Measurements from ENCODE around the gene LIN7C.

The LIN7C gene

DNA sequence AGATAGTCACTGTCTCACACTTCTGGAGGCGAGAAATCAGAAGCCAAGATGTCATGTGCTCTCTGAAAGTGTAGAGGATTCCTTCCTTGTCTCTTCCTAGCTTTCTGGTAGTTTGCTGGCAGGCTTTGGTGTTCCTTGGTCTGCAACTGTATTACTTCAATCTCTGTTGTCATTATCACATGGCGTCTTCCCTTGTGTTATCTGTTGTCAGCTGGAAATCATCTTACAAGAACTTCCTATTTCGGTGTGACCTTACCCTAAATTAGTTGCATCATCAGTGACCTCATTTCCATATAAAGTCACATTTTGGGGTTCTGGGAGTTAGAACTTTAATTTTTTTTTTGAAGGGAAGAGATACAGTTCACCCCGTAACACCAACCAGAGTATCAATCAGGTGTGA, 3.3 kb upstream of the LIN7C start:
- DNase-seq (ENCODE audit: low read depth in 2 of 3, low spot score in 2 of 3), result no peak

GRCh38 chr11:27507557-27508322, 1.2 kb upstream of the LIN7C start:
- DNase-seq (ENCODE audit: low read depth in 2 of 3, low spot score in 2 of 3), result no peak

GRCh38 chr11:27505781-27506180, 788 bp downstream of the LIN7C start:
- DNase-seq (ENCODE audit: low read depth in 2 of 3, low spot score in 2 of 3), result no peak

DNA sequence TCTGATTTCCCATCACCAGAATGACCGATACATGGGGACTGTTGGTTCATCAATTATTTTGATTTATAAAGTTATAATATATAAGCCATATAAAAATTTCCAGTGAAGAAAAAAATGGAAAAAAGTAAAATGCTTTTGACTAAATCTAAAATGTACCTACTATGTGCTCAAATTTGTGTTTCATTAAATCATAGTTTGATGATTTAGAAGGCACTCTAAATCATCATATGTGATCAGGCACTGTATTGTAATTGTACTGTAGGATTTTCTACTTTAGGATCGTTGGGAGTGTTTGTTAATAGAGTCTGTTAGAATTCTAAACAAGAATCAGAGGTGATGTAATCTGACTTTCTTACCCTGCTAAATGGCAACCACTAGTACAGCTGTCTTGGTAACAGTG, 2.4 kb downstream of the LIN7C start:
- DNase-seq (ENCODE audit: low read depth in 2 of 3, low spot score in 2 of 3), result no peak

DNA sequence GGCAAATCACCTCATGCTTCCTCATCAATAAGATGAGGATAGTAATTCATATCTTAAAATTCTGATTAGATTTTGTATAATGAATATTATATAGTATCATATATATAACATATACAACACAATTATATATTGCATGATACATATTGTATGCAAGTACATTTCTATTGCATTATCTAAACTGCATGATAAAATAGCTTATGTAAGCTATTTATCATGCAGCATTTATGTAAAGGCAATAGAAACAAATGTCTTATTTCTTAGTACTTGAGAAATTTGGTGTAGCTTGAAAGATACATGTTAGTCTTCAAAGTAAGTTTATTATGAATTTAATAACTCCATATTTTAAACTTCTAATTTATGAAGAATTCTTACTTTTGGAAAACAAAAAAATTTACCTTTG, 5.5 kb downstream of the LIN7C start:
- no peak for DNase-seq (ENCODE audit: low read depth in 2 of 3, low spot score in 2 of 3)

DNA sequence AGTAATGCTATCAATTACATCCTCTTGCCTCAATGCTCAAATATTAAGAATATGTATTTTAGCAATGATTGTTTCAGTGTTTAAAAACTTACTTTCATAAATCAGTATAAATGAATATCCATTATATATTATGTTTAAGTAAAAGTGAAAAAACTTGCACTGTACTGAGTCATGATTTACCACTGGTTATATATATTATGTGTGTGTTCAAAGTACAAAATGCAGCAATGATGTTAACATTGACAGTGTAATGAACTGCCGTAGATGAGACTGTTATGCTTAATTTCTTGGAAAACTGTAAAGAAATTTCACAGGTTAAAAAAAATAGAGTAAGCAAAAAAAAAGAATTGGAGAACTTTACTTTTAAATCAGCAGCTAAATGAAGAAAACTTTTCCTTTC, 8.7 kb downstream of the LIN7C start:
- no peak for DNase-seq (ENCODE audit: low read depth in 2 of 3, low spot score in 2 of 3)

- DNase-seq (ENCODE audit: low read depth in 2 of 3, low spot score in 2 of 3), result no peak
These were observed 9.2 kb downstream of the LIN7C start for GRCh38 chr11:27497284-27497866.

DNA sequence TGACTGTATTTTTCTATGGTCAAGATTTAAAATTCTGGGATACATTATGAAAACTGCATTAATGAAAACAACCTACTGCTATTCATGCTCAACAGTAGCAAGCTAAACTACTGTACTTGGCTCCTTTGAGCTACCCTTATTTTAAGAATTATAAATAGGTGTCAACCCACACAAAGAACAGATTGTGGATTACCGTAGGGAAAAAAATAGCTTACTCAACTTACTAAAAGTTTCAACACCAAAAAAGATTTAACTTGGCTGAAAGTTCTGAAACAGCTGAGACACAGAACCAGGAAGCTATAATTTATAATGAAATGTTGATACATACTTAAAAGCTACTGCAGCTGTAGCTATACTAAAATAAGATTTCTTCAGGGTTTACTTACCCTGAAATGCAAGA, 10.1 kb downstream of the LIN7C start:
- DNase-seq (ENCODE audit: low read depth in 2 of 3, low spot score in 2 of 3), result no peak

DNA sequence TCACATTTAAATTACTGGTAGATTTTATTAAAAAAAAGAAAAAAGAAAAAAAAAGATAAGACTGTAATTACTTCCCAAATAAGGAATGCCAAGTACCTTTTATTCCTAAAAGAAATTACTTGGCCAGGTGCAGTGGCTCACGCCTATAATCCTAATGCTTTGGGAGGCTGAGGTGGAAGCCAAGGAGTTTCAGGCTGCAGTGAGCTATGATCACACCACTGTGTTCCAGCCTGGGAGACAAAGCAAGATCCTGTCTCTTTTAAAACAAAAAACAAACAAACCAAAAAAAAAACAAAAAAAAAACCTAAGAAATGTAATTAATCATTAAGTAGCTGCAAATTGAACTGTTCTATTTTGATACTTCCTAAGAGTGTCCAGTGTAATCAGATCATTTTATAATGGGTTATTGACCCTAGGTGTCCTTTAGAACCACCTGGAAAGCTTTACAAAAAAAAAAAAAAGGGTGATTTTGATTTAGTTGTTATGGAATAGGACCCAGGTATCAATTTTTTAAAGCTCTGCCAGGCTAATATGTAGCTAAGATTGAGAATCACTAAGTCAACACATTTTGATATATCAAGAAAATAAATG, 10.8 kb downstream of the LIN7C start:
- DNase-seq (ENCODE audit: low read depth in 2 of 3, low spot score in 2 of 3), result no peak

DNA sequence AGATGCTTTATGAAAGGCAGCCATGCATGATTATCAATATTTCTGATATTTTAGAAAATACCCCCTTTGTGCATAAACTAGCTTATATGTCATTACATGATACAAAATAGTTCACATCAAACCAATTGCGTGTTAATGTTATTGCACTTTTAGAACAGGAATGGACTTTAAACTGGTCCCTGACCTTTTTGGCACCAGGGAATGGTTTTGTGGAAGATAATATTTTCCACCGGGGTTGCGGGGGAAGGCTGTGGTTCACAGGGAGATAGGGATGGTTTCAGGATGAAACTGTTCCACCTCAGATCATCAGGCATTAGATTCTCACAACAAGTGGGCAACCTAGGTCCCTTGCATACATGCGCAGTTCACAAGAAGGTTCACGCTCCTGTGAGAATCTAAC, 17.5 kb downstream of the LIN7C start:
- no peak for DNase-seq (ENCODE audit: low read depth in 2 of 3, low spot score in 2 of 3)

GRCh38 chr11:27487706-27488105, 18.9 kb downstream of the LIN7C start:
- DNase-seq (ENCODE audit: low read depth in 2 of 3, low spot score in 2 of 3), result no peak

- DNase-seq (ENCODE audit: low read depth in 2 of 3, low spot score in 2 of 3), result no peak
These were observed 20.4 kb downstream of the LIN7C start for GRCh38 chr11:27485930-27486773.

DNA sequence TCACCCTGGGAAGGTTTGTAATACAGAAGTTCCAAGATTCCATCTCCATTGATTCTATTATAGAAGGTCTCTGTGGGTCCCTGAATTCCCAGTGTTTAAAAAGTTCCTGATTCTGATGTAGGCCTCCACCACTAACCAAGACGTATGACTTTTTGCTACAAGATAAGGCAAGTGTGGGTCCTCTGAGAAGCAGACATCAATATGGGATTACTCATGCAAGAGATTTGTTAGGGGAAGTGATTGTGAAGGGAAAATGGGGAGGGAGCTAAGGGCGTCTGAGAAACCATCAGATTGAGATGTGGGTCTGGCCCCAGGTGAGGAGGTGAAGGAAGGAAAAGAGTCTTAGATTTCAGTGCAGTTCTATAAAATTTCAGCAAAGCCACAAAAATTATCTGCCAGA, 23.8 kb downstream of the LIN7C start:
- DNase-seq (ENCODE audit: low read depth in 2 of 3, low spot score in 2 of 3), result no peak

GRCh38 chr11:27481992-27482391, 24.6 kb downstream of the LIN7C start:
- DNase-seq (ENCODE audit: low read depth in 2 of 3, low spot score in 2 of 3), result no peak

GRCh38 chr11:27477831-27478230, 28.7 kb downstream of the LIN7C start:
- no peak for DNase-seq (ENCODE audit: low read depth in 2 of 3, low spot score in 2 of 3)

GRCh38 chr11:27477243-27477642, 29.3 kb downstream of the LIN7C start:
- no peak for DNase-seq (ENCODE audit: low read depth in 2 of 3, low spot score in 2 of 3)

DNA sequence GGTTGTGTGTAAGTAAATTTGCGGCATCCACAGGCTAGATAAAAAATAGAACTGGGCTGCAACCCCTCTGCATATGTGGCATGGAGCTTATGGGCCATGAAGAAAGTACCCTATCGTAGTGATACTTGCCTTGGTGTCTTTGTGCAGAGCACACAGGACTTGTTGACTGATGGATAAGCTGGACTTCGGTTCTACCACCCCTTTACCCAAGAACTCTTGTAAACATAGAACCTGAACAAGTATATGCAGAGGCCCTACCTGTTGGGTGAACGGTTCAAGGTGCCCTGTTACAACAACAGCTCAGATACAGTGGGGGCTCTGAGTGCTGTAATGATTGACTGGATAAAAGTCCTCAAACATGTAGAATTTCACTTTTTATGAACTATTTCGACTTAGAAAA, 30.9 kb downstream of the LIN7C start:
- DNase-seq (ENCODE audit: low read depth in 2 of 3, low spot score in 2 of 3), result no peak

DNA sequence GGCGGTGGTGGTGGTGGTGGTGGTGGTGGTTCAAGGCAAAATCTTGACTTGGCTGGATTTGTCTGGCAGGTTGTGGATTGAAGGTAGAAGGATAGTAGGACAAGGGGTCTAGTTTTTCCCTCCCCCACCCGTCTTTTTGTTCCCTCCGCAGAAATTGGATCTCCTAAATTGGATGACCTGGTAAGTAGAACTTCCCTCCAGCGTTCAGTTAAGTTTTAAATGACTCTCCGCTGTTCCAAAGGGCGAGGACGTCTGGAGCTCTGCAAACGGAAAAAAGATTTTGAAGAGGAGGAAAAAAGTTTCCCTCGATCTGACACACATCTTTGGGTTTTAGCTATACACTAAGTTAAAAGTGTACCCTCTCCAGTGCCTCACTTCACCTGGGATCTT, 33.6 kb downstream of the LIN7C start:
- DNase-seq (ENCODE audit: low read depth in 2 of 3, low spot score in 2 of 3), result no peak

DNA sequence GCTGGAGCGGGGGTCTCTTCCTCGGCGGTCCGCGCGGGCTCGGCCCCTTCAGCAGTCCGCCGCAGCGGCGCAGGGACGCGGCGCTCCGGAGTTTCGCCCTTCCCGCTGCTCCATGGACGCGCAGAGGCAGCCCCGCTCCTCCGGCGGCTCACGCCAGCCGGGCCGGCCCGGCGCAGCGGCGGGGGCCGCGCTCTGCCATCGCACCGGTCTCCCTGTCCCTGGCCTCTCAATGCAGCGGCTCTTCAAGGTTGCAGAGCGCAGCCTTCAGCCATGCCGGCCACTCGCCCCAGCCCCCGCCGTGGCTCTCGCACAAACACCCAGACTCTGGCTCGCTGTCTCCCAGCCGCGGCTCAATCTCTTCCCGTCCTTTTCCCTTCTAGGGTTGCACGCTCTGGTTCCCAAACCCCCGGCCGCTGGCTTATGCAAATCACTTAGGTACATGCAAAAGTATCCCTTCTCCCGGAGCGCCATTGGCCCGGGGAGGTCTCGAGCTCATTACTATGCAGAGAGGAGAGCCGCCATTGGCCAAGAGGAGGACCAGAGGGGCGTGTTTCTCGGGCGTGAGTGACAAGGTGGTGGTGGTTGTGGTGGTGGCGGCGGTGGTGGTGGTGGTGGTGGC, 34.1 kb downstream of the LIN7C start, which contains the start of gene LGR4:
LGR4 (minus strand) TSS at position 393 of the 619 bp plus-strand sequence. CDS start 488 bp downstream, outside the sequence.
- peak in 1 of 3 experiments; percentile 31 for DNase-seq (ENCODE audit: low read depth in 2 of 3, low spot score in 2 of 3)

DNA sequence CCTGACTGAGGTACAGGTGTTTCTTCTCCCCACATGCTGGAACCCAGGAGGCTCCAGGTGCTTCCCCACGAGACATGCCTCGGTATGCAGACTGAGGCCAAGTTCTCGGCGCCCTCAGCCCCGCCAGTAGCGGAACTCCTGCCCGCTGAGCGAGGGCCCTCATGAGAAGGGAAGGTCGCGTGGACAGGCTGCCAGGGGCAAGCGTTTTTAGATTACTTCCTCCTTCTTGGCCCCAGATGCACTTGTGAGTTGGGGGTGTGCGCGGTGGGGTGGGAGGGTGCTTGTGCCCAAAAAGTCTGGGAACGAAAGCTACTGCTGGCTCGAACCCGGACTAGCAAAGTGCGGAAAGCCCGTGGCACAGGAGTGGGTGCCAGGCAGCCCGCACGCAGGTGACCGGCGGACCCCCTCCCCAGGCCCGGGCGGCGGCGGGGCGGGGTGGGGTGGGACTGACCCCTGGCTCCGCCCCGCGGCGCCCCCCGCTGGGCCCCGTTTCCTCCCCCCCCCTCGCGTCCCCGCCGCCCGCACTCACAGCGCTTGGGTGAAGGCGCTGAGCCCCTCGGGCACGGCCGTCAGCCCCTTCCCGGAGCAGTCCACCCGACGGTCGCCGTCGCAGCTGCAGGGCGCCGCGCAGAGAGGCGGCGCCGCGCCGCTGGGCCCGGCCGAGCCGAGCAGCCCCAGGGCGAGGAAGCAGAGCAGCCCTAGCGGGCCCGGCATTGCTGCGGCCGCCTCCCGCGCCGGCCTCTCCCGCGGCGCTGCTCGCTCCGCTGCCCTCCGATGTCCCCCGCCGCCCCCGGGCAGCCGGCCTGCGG, 34.8 kb downstream of the LIN7C start:
- no peak for DNase-seq (ENCODE audit: low read depth in 2 of 3, low spot score in 2 of 3)

Data from activated CD8-positive, alpha-beta memory T cell treated with anti-CD3 and anti-CD28 coated beads for 48 hours (primary cell).